Measurements from ENCODE around the gene HOXB6. TPM values are rescaled to one million over a fixed set of nuclear protein-coding genes. Genes with fewer than 3 reads are reported as not detected.
A peak's percentile ranks its signal among the peaks of the same experiment; 100 is the strongest.

HOXB6 gene
- total RNA-seq, 4 donors from 2014 or later = 0.54 to 4.2 (median 1.3) TPM

DNA sequence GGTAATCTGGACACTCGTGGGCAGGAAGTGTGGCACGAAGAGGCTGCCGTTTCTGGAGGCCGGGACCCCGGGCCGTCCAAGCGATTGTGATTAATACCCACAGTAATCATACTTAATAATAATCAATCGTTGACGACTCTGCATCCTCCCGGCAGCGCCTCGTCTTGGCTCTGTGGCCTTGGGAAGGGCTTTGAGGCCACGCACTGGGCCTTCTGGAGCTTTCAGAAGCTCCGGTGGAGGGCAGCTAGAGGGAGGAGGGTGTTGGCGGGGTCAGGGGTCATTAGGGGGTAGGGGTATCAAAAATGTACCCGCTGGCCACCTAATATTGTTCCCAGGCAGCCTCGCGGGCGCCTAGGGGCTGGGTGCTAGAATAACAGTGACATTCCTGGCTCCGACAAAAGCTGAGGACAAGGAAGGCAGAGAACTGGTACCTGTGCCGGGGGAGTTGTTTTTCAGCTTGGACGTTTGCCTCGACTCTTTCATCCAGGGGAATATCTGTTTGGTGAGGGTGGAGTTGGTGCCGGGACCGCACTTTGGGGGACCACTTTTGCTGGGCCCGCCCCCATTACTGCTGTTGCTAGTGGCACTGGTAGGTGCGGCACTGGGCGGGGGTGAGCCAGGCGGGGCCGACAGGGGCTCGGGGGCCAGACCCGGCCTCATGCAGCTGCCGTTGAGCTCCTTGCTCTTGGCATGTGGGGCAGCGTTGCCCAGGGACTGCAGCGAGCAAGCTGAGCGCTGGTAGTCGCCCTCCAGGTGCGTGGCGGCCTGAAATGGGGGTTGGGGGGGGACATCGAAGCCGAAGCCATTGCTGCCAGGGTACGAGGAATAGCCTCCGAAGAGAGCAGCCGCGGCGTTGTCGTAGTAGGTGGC, 53.0 kb downstream of the HOXB6 start:
- TF ChIP-seq POLR2A (IDR thresholded peaks at IDR 0.05) = no peak
- Histone ChIP-seq H3K27ac (peak overlapping the region in 1 of 3 donors; percentile 30), H3K36me3 (no peaks in the 10 kb centered on the region), H3K9me3 (no peaks in the 10 kb centered on the region), H3K27me3 (peaks cover 67% of the 10 kb centered on the region), H3K4me1 (no peaks in the 10 kb centered on the region), H3K4me3 (replicated peaks in 1 of 3) (no peak overlapping the region)
- WGBS, 2 donors = 31% methylated on average over 36 to 40 of the region's 47 CpGs
- intact Hi-C loops (cut with DNase I) = no loop called here
- no peak for DNase-seq

DNA sequence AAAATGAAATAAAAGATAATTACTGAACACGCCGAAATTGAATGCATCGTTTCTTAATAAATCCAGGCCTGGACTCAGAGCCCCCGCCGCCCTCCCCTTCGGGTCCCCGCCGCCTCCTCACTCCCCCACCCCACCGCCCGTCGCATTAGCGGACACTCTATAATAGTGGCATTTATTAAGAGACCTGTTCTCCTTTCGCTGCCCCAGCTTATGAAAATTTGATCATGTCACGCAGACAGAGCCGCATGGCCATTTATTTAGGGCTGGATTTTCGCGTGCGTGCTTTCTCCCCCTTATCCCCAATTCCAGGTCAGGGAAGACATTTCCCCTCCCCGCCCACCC, 53.6 kb downstream of the HOXB6 start:
- Histone ChIP-seq H3K9me3 (no peaks in the 10 kb centered on the region), H3K27ac (no peak overlapping the region), H3K27me3 (peaks cover 63% of the 10 kb centered on the region), H3K4me1 (no peaks in the 10 kb centered on the region), H3K4me3 (replicated peaks in 1 of 3) (no peak overlapping the region), H3K36me3 (no peaks in the 10 kb centered on the region)
- no peak for DNase-seq
- 28 to 34% methylated on average over 19 of the region's 19 CpGs for WGBS, 2 donors
- intact Hi-C loops (cut with DNase I) = no loop called here
- TF ChIP-seq, protein P1, sequence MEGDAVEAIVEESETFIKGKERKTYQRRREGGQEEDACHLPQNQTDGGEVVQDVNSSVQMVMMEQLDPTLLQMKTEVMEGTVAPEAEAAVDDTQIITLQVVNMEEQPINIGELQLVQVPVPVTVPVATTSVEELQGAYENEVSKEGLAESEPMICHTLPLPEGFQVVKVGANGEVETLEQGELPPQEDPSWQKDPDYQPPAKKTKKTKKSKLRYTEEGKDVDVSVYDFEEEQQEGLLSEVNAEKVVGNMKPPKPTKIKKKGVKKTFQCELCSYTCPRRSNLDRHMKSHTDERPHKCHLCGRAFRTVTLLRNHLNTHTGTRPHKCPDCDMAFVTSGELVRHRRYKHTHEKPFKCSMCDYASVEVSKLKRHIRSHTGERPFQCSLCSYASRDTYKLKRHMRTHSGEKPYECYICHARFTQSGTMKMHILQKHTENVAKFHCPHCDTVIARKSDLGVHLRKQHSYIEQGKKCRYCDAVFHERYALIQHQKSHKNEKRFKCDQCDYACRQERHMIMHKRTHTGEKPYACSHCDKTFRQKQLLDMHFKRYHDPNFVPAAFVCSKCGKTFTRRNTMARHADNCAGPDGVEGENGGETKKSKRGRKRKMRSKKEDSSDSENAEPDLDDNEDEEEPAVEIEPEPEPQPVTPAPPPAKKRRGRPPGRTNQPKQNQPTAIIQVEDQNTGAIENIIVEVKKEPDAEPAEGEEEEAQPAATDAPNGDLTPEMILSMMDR (IDR thresholded peaks at IDR 0.05) = no peak
- TF ChIP-seq POLR2A (IDR thresholded peaks at IDR 0.05) = no peak

DNA sequence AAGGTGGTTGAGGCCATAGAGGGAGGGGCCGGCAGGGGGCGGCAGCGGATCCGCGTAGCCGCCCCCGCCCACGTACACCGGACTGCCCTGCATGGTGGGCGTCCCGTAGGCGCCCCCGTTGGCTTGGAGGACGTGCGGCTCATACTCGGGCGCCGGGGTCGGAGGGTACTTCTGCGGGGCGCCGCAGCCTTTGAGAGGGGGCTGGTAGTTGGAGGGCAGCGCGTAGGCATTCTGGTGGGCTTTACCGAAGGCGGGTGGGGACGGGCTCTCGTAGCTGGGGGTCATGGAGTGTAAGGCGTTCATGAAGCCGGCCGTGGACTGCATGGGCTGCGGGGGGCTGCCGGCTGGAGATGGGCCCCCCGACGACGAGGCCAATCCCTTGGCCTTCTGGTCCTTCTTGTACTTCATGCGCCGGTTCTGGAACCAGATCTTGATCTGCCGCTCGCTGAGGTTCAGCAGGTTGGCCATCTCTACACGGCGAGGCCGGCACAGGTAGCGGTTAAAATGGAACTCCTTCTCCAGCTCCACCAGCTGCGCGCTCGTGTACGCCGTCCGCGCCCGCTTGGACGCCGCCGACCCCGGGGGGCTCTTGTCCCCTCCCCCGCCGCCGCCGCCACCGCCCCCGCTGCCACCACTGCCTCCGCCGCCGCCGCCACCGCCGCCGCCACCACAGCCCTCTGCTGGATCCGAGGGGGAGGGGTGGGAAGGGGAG, 54.1 kb downstream of the HOXB6 start:
- Histone ChIP-seq H3K27me3 (peaks cover 60% of the 10 kb centered on the region), H3K27ac (no peak overlapping the region), H3K4me1 (no peaks in the 10 kb centered on the region), H3K4me3 (replicated peaks in 1 of 3) (no peak overlapping the region), H3K36me3 (no peaks in the 10 kb centered on the region), H3K9me3 (no peaks in the 10 kb centered on the region)
- 34 to 38% methylated on average over 42 to 59 of the region's 70 CpGs for WGBS, 2 donors
- intact Hi-C loops (cut with DNase I) = no loop called here
- TF ChIP-seq, protein P1 (IDR thresholded peaks at IDR 0.05) = no peak
- TF ChIP-seq POLR2A (IDR thresholded peaks at IDR 0.05) = no peak
- DNase-seq = no peak

DNA sequence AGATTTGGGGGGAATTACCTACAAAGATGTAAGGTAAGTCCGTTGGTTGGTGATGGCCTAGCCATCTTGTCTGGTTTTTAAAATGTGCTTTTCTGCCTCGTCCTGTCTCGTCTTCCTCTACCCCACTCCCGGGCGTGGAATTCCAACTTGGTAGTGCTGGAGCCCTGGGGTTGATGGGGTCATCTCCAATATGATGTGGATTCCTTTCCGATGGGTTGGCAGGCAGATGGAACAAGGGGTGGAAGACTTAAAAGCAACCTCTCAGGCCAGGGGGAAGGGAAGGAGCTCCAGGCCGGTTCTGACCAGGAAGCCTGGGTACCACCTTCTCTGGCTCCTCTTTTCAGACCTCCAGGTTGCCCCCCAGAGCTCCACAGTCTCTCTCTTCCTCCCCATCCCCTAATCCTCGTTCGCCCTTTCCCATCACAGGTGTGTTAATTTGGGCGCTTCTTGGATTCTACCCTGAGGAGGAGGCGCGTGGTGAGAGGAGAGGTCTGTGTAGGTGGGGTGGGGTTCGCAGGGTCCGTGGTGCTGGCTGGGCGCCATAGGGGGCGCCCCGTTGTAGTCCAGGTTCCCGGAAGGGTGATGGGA, 54.8 kb downstream of the HOXB6 start:
- TF ChIP-seq, protein P1 (IDR thresholded peaks at IDR 0.05) = no peak
- no peak for TF ChIP-seq POLR2A (IDR thresholded peaks at IDR 0.05)
- Histone ChIP-seq H3K4me3 (replicated peaks in 1 of 3) (no peak overlapping the region), H3K4me1 (no peaks in the 10 kb centered on the region), H3K27ac (no peak overlapping the region), H3K36me3 (no peaks in the 10 kb centered on the region), H3K9me3 (no peaks in the 10 kb centered on the region), H3K27me3 (peaks cover 59% of the 10 kb centered on the region)
- intact Hi-C loops (cut with DNase I) = no loop called here
- WGBS, 2 donors = 27 to 44% methylated on average over 18 of the region's 18 CpGs
- no peak for DNase-seq

DNA sequence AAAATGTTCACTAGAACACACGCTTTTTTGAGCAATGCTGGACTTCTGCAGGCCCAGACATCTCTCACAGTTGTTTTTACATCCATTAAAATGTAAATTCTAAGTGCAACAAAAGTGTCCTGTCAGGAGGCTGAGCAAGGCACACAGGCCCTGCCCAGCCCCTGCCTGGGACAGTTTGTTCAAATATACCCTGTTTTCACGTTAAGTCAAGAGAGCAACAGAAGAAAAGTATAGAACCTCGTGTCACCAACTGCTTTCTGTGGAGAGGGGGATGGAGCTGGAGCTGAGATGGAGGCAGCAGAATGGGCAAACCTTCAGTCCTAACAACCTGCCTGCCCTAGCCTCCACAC, 55.5 kb downstream of the HOXB6 start:
- intact Hi-C loops (cut with DNase I) = no loop called here
- no peak overlapping the region for H3K27ac ChIP-seq
- WGBS, 2 donors = 39 to 44% methylated on average over 3 of the region's 3 CpGs

More for the DNA sequence above, 55.5 kb downstream of the HOXB6 start:
- no peak for DNase-seq
- Histone ChIP-seq H3K4me3 (replicated peaks in 1 of 3) (no peak overlapping the region), H3K4me1 (no peaks in the 10 kb centered on the region), H3K27me3 (peaks cover 55% of the 10 kb centered on the region), H3K36me3 (no peaks in the 10 kb centered on the region), H3K9me3 (no peaks in the 10 kb centered on the region)
- TF ChIP-seq, protein P1 (IDR thresholded peaks at IDR 0.05) = no peak
- TF ChIP-seq POLR2A (IDR thresholded peaks at IDR 0.05) = no peak

Measured in thyroid gland (tissue), 4 donors.